Keratinocyte (primary cell): Measurements from ENCODE around the gene DHDH.

ENCODE experiments used
- EZH2 ChIP-seq: IDR thresholded peaks from one replicate; pipeline ENCODE4 v1.6.1; 2012; ENCODE audit warnings: inconsistent platforms, mild to moderate bottlenecking, low read length, moderate library complexity
- TF ChIP-seq, protein P1 (sequence below), 3 experiments: IDR thresholded peaks in 1 of 3; conservative IDR thresholded peaks in 1 of 3; optimal IDR thresholded peaks in 1 of 3; 2 replicates in 2 of 3; 3 replicates in 1 of 3; pipeline versions ENCODE3 to v1.5.1; 2011; ENCODE audit warnings: low read length in 3 of 3, mild to moderate bottlenecking in 3 of 3, moderate library complexity in 2 of 3, control low read depth in 1 of 3, inconsistent platforms in 1 of 3; ENCODE audit not compliant: insufficient read depth in 2 of 3; ENCODE audit errors: extremely low read depth in 1 of 3

DNA sequence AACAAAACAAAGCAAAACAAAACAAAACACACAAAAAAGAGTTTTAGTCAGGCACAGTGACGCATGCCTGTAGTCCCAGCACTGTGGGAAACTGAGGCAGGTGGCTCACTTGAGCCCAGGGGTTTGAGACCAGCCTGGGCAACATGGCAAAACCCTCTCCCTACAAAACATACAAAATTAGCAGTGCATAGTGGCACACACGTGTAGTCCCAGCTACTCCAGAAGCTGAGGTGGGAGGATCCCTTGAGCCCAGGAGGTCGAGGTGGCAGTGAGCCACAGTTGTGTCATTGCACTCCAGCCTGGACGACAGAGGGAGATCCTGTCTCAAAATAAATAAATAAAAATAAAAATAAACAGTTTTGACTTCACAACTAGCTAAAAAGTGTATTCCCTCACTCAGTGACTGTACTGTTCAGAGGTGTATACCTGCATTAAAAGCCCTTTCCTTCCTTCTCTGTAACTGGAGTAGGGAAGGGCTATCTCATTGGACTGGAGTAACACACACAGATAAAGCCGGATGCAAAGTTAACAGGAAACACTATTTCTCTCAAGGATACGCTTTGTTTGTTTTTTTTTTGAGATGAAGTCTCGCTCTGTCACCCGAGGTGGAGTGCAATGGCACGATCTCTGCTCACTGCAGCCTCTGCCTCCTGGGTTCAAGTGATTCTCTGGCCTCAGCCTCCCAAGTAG, 17.5 kb downstream of the DHDH start:
- TF ChIP-seq, protein P1, sequence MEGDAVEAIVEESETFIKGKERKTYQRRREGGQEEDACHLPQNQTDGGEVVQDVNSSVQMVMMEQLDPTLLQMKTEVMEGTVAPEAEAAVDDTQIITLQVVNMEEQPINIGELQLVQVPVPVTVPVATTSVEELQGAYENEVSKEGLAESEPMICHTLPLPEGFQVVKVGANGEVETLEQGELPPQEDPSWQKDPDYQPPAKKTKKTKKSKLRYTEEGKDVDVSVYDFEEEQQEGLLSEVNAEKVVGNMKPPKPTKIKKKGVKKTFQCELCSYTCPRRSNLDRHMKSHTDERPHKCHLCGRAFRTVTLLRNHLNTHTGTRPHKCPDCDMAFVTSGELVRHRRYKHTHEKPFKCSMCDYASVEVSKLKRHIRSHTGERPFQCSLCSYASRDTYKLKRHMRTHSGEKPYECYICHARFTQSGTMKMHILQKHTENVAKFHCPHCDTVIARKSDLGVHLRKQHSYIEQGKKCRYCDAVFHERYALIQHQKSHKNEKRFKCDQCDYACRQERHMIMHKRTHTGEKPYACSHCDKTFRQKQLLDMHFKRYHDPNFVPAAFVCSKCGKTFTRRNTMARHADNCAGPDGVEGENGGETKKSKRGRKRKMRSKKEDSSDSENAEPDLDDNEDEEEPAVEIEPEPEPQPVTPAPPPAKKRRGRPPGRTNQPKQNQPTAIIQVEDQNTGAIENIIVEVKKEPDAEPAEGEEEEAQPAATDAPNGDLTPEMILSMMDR (optimal IDR thresholded peaks at IDR 0.05 in 1 of 3, IDR thresholded peaks at IDR 0.05 in 1 of 3, conservative IDR thresholded peaks at IDR 0.05 in 1 of 3; ENCODE audit: extremely low read depth in 1 of 3, insufficient read depth in 2 of 3, low read length in 3 of 3), result no peak
- TF ChIP-seq EZH2, result no peak
